Liver (tissue), 9 donors: Measurements from ENCODE around the gene PMIS2. TPM values are rescaled to one million over a fixed set of nuclear protein-coding genes. Genes with fewer than 3 reads are reported as not detected.
A peak's percentile ranks its signal among the peaks of the same experiment; 100 is the strongest.

Source experiments
- DNase-seq: peaks from one replicate; pipeline ENCODE4 v3.0.0-alpha.2; 2017; ENCODE audit warnings: low spot score
- H3K27ac ChIP-seq, 2 donors: one replicate each; pipeline ENCODE4 v1.7.0; 2013; ENCODE audit warnings: inconsistent platforms in 2 of 2, low read length in 2 of 2, control low read depth in 1 of 2, low read depth in 1 of 2, mild to moderate bottlenecking in 1 of 2
- H3K27me3 ChIP-seq, 4 donors: one replicate each; pipeline versions ENCODE4 v1.6.1 to v1.7.0; 2013; ENCODE audit warnings: low read length in 3 of 4, inconsistent platforms in 1 of 4, mild to moderate bottlenecking in 1 of 4, moderate library complexity in 1 of 4; ENCODE audit not compliant: control insufficient read depth in 4 of 4, insufficient read depth in 4 of 4
- H3K36me3 ChIP-seq, 4 donors: one replicate each; pipeline versions ENCODE4 v1.6.1 to v1.7.0; 2013; ENCODE audit warnings: low read length in 3 of 4, mild to moderate bottlenecking in 3 of 4, low read depth in 1 of 4, moderate library complexity in 1 of 4; ENCODE audit not compliant: control insufficient read depth in 4 of 4, insufficient read depth in 3 of 4
- H3K4me1 ChIP-seq, 4 donors: one replicate each; pipeline versions ENCODE4 v1.6.1 to v1.7.0; 2013; ENCODE audit warnings: low read length in 3 of 4, mild to moderate bottlenecking in 3 of 4, moderate library complexity in 1 of 4; ENCODE audit not compliant: control insufficient read depth in 4 of 4, insufficient read depth in 4 of 4
- H3K4me3 ChIP-seq, 3 donors: one replicate each; pipeline versions ENCODE4 v1.6.1 to v1.7.0; 2013; ENCODE audit warnings: low read length in 3 of 3, control low read depth in 1 of 3, low read depth in 1 of 3, mild to moderate bottlenecking in 1 of 3
- H3K9ac ChIP-seq, 2 donors: one replicate each; pipeline ENCODE4 v1.7.0; 2013; ENCODE audit warnings: low read length in 2 of 2, mild to moderate bottlenecking in 2 of 2, moderate library complexity in 2 of 2, control low read depth in 1 of 2, low read depth in 1 of 2
- H3K9me3 ChIP-seq, 4 donors: one replicate each; pipeline versions ENCODE4 v1.6.1 to v1.7.0; 2013; ENCODE audit warnings: low read length in 3 of 4; ENCODE audit not compliant: control insufficient read depth in 4 of 4
- EGR1 ChIP-seq, 2 donors: IDR thresholded peaks; 2 replicates each; pipeline ENCODE4 v1.6.1; 2016 to 2018; ENCODE audit warnings: antibody characterized with exemption in 2 of 2, low read depth in 2 of 2
- FOXA1 ChIP-seq: IDR thresholded peaks from 2 replicates; pipeline ENCODE4 v1.6.1; 2016; ENCODE audit warnings: antibody characterized with exemption
- FOXA2 ChIP-seq: IDR thresholded peaks from 2 replicates; pipeline ENCODE4 v1.6.1; 2016; ENCODE audit warnings: antibody characterized with exemption
- GABPA ChIP-seq, 2 donors: IDR thresholded peaks in 1 of 2; conservative IDR thresholded peaks in 1 of 2; 2 replicates each; pipeline ENCODE4 v1.6.1; 2016; ENCODE audit warnings: antibody characterized with exemption in 2 of 2, mild to moderate bottlenecking in 1 of 2, moderate library complexity in 1 of 2
- HNF4A ChIP-seq, 2 donors: conservative IDR thresholded peaks; 2 replicates each; pipeline ENCODE4 v1.6.1; 2016; ENCODE audit warnings: antibody characterized with exemption in 2 of 2, mild to moderate bottlenecking in 2 of 2
- HNF4G ChIP-seq: IDR thresholded peaks from 2 replicates; pipeline ENCODE4 v1.6.1; 2016; ENCODE audit warnings: antibody characterized with exemption
- JUND ChIP-seq, 2 donors: IDR thresholded peaks; 2 replicates each; pipeline ENCODE4 v1.6.1; 2016; ENCODE audit warnings: antibody characterized with exemption in 2 of 2
- NR2F2 ChIP-seq: IDR thresholded peaks from 2 replicates; pipeline ENCODE4 v1.6.1; 2016; ENCODE audit warnings: antibody characterized with exemption
- RAD21 ChIP-seq, 2 donors: IDR thresholded peaks; 2 replicates each; pipeline ENCODE4 v1.6.1; 2016; ENCODE audit warnings: antibody characterized with exemption in 2 of 2, mild to moderate bottlenecking in 2 of 2
- RXRA ChIP-seq, 2 donors: IDR thresholded peaks; 2 replicates each; pipeline ENCODE4 v1.6.1; 2017 to 2018; ENCODE audit warnings: antibody characterized with exemption in 2 of 2, mild to moderate bottlenecking in 1 of 2
- SP1 ChIP-seq: IDR thresholded peaks from 2 replicates; pipeline ENCODE4 v1.6.1; 2018; ENCODE audit warnings: antibody characterized with exemption, mild to moderate bottlenecking
- TAF1 ChIP-seq: conservative IDR thresholded peaks from 2 replicates; pipeline ENCODE4 v1.6.1; 2016; ENCODE audit warnings: antibody characterized with exemption, mild to moderate bottlenecking
- YY1 ChIP-seq: IDR thresholded peaks from 2 replicates; pipeline ENCODE4 v1.6.1; 2016; ENCODE audit warnings: antibody characterized with exemption, mild to moderate bottlenecking
- ZBTB33 ChIP-seq: IDR thresholded peaks from 2 replicates; pipeline ENCODE4 v1.6.1; 2016; ENCODE audit warnings: antibody characterized with exemption
- WGBS: extraction: QIAGEN DNeasy Blood & Tissue Kit; methylation state at CpG from one replicate; pipeline ENCODE4 v1.1.7; 2013; 5-methylcytosine and 5-hydroxymethylcytosine counted together
- polyA plus RNA-seq, 2 donors: library from polyadenylated mRNA; stranded (reverse) in 1 of 2; unstranded in 1 of 2; fragments of 200-250 nt in 1 of 2; fragments of >200 nt in 1 of 2; fragmentation: Nextera tagmentation in 1 of 2; extraction: Ambion mirVana in 1 of 2; gene quantifications; one replicate each; pipeline versions ENCODE4 v1.2.1 to v1.2.3, GENCODE V29; 2013 to 2015
- total RNA-seq, 2 donors: library from RNA; depleted of rRNA; stranded (reverse); fragments of >200 nt; gene quantifications; one replicate each; pipeline ENCODE4 v1.2.3, GENCODE V29; 2014
- TF ChIP-seq, protein P1 (sequence below): IDR thresholded peaks from 2 replicates; pipeline ENCODE4 v1.6.1; 2016; ENCODE audit warnings: antibody characterized with exemption
- TF ChIP-seq, protein P2 (sequence below): fragments of 150-350 bp; IDR thresholded peaks from 2 replicates; pipeline ENCODE4 v1.5.1; 2017; ENCODE audit warnings: improper control_type of control experiment, low read depth, low read length; ENCODE audit not compliant: missing input control
- TF ChIP-seq, protein P3 (sequence below): IDR thresholded peaks from 2 replicates; pipeline ENCODE4 v1.6.1; 2016; ENCODE audit warnings: antibody characterized with exemption, mild to moderate bottlenecking
- TF ChIP-seq, protein P4 (sequence below): IDR thresholded peaks from 2 replicates; pipeline ENCODE4 v1.6.1; 2016; ENCODE audit warnings: antibody characterized with exemption
- donor health status: healthy.
- donor health status: healthy.
- donor health status: healthy.
- donor health status: healthy.
- donor health status: healthy.

The PMIS2 gene
- total and polyA plus RNA-seq, 4 donors: not detected

DNA sequence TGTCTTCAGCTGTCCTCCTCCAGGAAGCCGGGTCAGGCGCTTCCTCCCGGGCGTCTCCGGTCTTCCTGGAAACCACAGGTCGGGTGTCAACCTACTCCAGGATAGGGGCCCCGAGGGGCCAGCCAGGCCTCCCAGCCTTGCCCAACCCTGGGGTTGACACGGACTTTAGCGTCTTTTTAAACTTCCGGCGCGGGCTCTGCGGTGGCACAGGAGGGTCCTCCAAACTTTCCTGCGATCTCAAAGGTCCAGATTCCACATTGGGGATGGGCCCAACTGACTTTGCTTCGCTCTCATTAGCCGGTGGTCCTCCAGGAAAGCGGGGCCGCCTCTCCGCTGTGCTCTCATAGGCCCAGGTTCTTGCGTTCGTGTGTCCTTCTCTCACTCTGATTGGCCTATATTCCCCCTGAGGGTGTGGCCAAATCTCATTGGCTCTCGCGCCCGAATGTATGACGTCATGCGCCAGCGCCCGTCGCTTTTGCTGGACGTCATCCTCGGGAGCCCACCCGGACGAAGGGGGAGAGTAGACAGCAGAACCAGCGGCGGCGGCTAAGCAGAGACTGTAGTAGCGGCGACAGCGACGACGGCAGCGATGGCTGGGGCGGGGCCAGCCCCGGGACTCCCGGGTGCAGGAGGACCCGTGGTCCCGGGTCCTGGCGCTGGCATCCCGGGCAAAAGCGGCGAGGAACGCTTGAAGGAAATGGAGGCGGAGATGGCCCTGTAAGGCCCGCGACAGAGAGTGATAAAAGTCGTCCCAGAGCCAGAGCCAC is 42.8 kb downstream of the PMIS2 start, which contains the start of gene RBM42:
Gene RBM42 (plus strand): TSS at position 472 of the 767 bp plus-strand sequence. CDS start 118 bp downstream, at position 590.
- Histone ChIP-seq H3K27me3 (no peaks in the 10 kb centered on the region), H3K9ac (peak within 1 kb of the TSS; percentile 89 to 90), H3K36me3 (peaks cover 9 to 32% (median 24%) of the 10 kb centered on the region in 4 donors), H3K4me1 (peaks cover 0 to 17% (median 9%) of the 10 kb centered on the region in 4 donors), H3K4me3 (peak within 1 kb of the TSS; percentile 82 to 90 (median 85)), H3K27ac (peak within 1 kb of the TSS; percentile 76 to 89), H3K9me3 (no peaks in the 10 kb centered on the region)
- WGBS: under 1% methylated on average over 56 of the region's 56 CpGs
- TF ChIP-seq, protein P1, sequence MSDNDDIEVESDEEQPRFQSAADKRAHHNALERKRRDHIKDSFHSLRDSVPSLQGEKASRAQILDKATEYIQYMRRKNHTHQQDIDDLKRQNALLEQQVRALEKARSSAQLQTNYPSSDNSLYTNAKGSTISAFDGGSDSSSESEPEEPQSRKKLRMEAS: no peak
- TF ChIP-seq TAF1 (peak; percentile 89), FOXA2 (no peak), RXRA (IDR thresholded peaks at IDR 0.05) (peak; percentile 58 to 67), NR2F2 (peak; percentile 65), SP1 (peak; percentile 98), GABPA (IDR thresholded peaks at IDR 0.05 in 1 of 2, conservative IDR thresholded peaks at IDR 0.05 in 1 of 2) (peak; percentile 53 to 82), YY1 (peak; percentile 88), JUND (IDR thresholded peaks at IDR 0.05) (no peak), HNF4G (peak; percentile 81), HNF4A (conservative IDR thresholded peaks at IDR 0.05) (peak; percentile 79 to 94), FOXA1 (peak; percentile 77), RAD21 (IDR thresholded peaks at IDR 0.05) (peak in 1 of 2 donors; percentile 45), EGR1 (IDR thresholded peaks at IDR 0.05; ENCODE audit: low read depth in 2 of 2) (peak in 1 of 2 donors; percentile 54), ZBTB33 (no peak)
- TF ChIP-seq, protein P2, sequence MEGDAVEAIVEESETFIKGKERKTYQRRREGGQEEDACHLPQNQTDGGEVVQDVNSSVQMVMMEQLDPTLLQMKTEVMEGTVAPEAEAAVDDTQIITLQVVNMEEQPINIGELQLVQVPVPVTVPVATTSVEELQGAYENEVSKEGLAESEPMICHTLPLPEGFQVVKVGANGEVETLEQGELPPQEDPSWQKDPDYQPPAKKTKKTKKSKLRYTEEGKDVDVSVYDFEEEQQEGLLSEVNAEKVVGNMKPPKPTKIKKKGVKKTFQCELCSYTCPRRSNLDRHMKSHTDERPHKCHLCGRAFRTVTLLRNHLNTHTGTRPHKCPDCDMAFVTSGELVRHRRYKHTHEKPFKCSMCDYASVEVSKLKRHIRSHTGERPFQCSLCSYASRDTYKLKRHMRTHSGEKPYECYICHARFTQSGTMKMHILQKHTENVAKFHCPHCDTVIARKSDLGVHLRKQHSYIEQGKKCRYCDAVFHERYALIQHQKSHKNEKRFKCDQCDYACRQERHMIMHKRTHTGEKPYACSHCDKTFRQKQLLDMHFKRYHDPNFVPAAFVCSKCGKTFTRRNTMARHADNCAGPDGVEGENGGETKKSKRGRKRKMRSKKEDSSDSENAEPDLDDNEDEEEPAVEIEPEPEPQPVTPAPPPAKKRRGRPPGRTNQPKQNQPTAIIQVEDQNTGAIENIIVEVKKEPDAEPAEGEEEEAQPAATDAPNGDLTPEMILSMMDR: no peak
- TF ChIP-seq, protein P3, sequence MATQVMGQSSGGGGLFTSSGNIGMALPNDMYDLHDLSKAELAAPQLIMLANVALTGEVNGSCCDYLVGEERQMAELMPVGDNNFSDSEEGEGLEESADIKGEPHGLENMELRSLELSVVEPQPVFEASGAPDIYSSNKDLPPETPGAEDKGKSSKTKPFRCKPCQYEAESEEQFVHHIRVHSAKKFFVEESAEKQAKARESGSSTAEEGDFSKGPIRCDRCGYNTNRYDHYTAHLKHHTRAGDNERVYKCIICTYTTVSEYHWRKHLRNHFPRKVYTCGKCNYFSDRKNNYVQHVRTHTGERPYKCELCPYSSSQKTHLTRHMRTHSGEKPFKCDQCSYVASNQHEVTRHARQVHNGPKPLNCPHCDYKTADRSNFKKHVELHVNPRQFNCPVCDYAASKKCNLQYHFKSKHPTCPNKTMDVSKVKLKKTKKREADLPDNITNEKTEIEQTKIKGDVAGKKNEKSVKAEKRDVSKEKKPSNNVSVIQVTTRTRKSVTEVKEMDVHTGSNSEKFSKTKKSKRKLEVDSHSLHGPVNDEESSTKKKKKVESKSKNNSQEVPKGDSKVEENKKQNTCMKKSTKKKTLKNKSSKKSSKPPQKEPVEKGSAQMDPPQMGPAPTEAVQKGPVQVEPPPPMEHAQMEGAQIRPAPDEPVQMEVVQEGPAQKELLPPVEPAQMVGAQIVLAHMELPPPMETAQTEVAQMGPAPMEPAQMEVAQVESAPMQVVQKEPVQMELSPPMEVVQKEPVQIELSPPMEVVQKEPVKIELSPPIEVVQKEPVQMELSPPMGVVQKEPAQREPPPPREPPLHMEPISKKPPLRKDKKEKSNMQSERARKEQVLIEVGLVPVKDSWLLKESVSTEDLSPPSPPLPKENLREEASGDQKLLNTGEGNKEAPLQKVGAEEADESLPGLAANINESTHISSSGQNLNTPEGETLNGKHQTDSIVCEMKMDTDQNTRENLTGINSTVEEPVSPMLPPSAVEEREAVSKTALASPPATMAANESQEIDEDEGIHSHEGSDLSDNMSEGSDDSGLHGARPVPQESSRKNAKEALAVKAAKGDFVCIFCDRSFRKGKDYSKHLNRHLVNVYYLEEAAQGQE: peak; percentile 93
- TF ChIP-seq, protein P4, sequence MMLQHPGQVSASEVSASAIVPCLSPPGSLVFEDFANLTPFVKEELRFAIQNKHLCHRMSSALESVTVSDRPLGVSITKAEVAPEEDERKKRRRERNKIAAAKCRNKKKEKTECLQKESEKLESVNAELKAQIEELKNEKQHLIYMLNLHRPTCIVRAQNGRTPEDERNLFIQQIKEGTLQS: peak; percentile 75
- DNase-seq: peak; percentile 98
